Lower leg skin (tissue), 4 donors: ENCODE measurements around the gene CTTNBP2. TPM values are rescaled to one million over a fixed set of nuclear protein-coding genes. Genes with fewer than 3 reads are reported as not detected.

Source experiments
- DNase-seq, 2 donors: peaks; one replicate each; pipeline ENCODE4 v3.0.0-alpha.2; 2019; ENCODE audit warnings: low spot score in 2 of 2
- H3K4me3 ChIP-seq: fragments of 200-600 bp; sonication (generic); 2 replicates; pipeline ENCODE4 v1.5.1; 2017; ENCODE audit warnings: mild to moderate bottlenecking, low read depth; ENCODE audit not compliant: poor library complexity, severe bottlenecking
- POLR2A ChIP-seq, 2 donors: fragments of 450-650 bp; IDR thresholded peaks; one replicate each; pipeline ENCODE4 v1.6.1; 2016 to 2017; ENCODE audit warnings: antibody characterized with exemption in 2 of 2, mild to moderate bottlenecking in 1 of 2, moderate library complexity in 1 of 2
- WGBS, 2 donors: methylation state at CpG; one replicate each; pipeline ENCODE4 v1.1.5; 2018; 5-methylcytosine and 5-hydroxymethylcytosine counted together
- intact Hi-C: fragments of 100-400 bp; cut with DNase I; formaldehyde crosslinking; loops from one replicate; pipeline ENCODE4 v1.15.0; 2023; ENCODE audit warnings: low total_unique reads
- total RNA-seq, 4 donors: library from RNA; depleted of rRNA; stranded (reverse); fragments of >200 nt; gene quantifications; one replicate each; pipeline ENCODE4 v1.1.0, GENCODE V29; 2016
- TF ChIP-seq, protein P1 (sequence below), 3 donors: fragments of 450-650 bp; IDR thresholded peaks; one replicate each; pipeline ENCODE4 v1.5.1; 2016; ENCODE audit warnings: antibody characterized with exemption in 3 of 3, mild to moderate bottlenecking in 3 of 3, moderate library complexity in 2 of 3

CTTNBP2 gene
- total RNA-seq, 4 donors from 2014 or later, result 1.2 to 7.6 (median 5.8) TPM

DNA sequence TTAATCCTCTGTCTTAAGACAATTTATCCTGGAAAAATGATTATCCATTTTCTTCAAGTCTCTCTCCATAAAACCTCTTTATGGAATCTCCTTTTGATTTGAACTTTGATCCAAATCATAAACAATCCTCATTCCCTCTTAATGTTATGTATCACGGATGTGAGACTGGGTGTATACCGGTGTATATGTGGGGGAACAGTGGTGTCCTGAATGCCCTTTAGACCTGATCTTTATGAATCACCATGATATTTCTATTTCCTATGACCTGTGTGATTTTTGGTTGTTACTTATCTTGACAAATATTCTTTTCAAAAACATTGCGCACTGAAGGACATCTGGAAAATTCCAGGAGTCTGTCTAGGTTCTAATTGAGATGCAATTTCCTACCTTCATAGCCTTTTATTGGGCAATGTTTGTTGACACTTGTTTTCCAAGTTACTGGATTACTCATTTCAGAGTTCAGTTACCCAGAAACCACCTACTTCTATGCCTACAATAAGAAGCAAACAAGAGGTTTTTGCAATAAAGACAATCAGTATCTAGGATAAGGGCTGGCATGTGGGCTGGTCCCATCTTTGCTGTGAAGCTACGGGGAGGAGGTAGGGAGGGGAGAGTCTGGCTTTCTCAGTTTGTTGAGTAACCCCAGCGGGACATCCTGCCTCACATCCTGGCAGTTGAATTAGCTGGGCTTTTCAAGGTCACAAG lies 190.4 kb downstream of the CTTNBP2 start:
- intact Hi-C loops, result no loop called here
- H3K4me3 ChIP-seq, result no peak overlapping the region
- DNase-seq, result no peak
- no peak for TF ChIP-seq POLR2A (IDR thresholded peaks at IDR 0.05)
- TF ChIP-seq, protein P1, sequence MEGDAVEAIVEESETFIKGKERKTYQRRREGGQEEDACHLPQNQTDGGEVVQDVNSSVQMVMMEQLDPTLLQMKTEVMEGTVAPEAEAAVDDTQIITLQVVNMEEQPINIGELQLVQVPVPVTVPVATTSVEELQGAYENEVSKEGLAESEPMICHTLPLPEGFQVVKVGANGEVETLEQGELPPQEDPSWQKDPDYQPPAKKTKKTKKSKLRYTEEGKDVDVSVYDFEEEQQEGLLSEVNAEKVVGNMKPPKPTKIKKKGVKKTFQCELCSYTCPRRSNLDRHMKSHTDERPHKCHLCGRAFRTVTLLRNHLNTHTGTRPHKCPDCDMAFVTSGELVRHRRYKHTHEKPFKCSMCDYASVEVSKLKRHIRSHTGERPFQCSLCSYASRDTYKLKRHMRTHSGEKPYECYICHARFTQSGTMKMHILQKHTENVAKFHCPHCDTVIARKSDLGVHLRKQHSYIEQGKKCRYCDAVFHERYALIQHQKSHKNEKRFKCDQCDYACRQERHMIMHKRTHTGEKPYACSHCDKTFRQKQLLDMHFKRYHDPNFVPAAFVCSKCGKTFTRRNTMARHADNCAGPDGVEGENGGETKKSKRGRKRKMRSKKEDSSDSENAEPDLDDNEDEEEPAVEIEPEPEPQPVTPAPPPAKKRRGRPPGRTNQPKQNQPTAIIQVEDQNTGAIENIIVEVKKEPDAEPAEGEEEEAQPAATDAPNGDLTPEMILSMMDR (IDR thresholded peaks at IDR 0.05), result no peak
- 51 to 56% methylated on average over 5 of the region's 5 CpGs for WGBS, 2 donors

DNA sequence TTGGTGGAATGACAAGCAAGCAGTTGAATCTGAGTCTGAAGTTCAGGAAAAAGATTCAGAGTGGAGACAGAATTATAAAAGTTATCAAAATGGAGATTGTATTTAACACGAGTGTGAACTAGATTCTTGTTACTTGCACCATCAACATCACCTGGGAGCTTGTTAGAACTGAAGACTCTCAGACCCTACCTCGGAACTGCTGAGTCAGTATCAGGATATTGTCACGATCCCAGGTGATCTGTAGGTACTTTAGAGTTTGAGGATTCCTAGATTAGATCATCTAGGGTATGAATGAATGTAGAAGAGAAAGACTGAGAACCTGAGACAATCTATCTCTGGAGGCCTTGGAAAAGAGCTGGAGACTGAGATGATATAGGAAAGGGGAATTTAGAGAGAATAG lies 194.1 kb downstream of the CTTNBP2 start:
- intact Hi-C loops, result no loop called here
- DNase-seq, result no peak
- no peak overlapping the region for H3K4me3 ChIP-seq
- TF ChIP-seq POLR2A (IDR thresholded peaks at IDR 0.05), result no peak
- TF ChIP-seq, protein P1 (IDR thresholded peaks at IDR 0.05), result no peak
- 80 to 84% methylated on average over 3 of the region's 3 CpGs for WGBS, 2 donors

DNA sequence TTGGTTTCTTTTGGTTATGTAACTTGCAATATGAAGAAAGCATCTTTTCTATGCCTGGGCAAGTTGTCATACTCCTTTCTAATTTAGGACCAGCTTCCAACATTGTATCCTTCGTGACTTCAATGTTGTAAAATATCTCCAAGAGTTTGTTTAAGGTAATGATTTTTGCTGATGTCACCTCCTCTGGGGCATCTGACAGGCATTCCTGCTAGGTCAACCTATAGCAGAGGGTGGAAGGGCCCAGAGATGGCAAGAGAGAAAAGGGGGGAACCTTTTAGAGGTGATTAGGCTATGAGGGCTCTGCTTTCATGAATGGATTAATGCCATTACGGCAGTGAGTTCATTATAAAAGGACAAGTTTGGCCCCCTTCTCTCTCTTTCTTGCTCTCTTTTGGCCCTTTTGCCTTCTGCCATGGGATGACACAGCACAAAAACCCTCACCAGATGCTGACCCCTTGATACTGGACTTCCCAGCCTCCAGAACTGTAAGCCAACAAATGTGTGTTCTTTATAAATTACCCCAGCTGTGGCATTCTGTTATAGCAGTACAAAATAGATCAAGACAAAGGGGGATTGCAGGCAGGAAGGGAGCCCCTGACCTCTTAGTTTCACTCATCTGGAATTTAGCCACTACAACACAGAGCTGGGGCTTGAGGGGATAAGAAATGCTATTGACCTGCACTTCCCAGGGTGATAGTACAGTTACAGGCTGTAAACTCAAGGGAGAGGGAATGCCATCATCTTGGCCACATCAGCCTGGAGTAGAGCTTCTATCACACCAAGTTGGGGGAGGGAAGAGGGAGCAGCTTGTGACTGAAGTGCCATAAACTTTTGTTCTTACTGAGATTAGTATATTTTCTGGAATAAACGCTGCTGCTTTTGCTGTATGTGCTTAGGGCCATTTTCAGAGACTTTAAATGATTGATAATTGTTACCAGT lies 197.5 kb downstream of the CTTNBP2 start:
- no peak overlapping the region for H3K4me3 ChIP-seq
- WGBS, 2 donors, result 66 to 67% methylated on average over 3 of the region's 3 CpGs
- intact Hi-C loops, result no loop called here
- TF ChIP-seq POLR2A (IDR thresholded peaks at IDR 0.05), result no peak
- TF ChIP-seq, protein P1 (IDR thresholded peaks at IDR 0.05), result no peak
- DNase-seq, result no peak

- no peak for DNase-seq
- intact Hi-C loops, result no loop called here
- WGBS, 2 donors, result 22 to 36% methylated on average over 3 of the region's 3 CpGs
- TF ChIP-seq, protein P1 (IDR thresholded peaks at IDR 0.05), result no peak
- TF ChIP-seq POLR2A (IDR thresholded peaks at IDR 0.05), result no peak
- no peak overlapping the region for H3K4me3 ChIP-seq
Measured at GRCh38 chr7:117674617-117675016, 198.6 kb downstream of the CTTNBP2 start.

- no peak overlapping the region for H3K4me3 ChIP-seq
- TF ChIP-seq, protein P1 (IDR thresholded peaks at IDR 0.05), result no peak
- no peak for TF ChIP-seq POLR2A (IDR thresholded peaks at IDR 0.05)
- intact Hi-C loops, result no loop called here
- no peak for DNase-seq
Measured at GRCh38 chr7:117673839-117674238, 199.4 kb downstream of the CTTNBP2 start.
